Mucosa of rectum (tissue), 2 donors: ENCODE results near the gene DPY19L1.

ENCODE experiments used
- H3K27ac ChIP-seq, 2 donors: one replicate each; pipeline ENCODE4 v1.7.0; 2013; ENCODE audit warnings: inconsistent platforms in 2 of 2, low read depth in 2 of 2, low read length in 2 of 2
- H3K27me3 ChIP-seq, 2 donors: one replicate each; pipeline ENCODE4 v1.7.0; 2013; ENCODE audit warnings: low read length in 2 of 2; ENCODE audit not compliant: control insufficient read depth in 2 of 2, insufficient read depth in 2 of 2
- H3K36me3 ChIP-seq, 2 donors: one replicate each; pipeline ENCODE4 v1.7.0; 2013; ENCODE audit warnings: low read length in 2 of 2; ENCODE audit not compliant: control insufficient read depth in 2 of 2, insufficient read depth in 2 of 2
- H3K4me1 ChIP-seq, 2 donors: one replicate each; pipeline ENCODE4 v1.7.0; 2013; ENCODE audit warnings: low read length in 2 of 2, mild to moderate bottlenecking in 1 of 2; ENCODE audit not compliant: control insufficient read depth in 2 of 2, insufficient read depth in 2 of 2
- H3K4me3 ChIP-seq, 2 donors: one replicate each; pipeline ENCODE4 v1.7.0; 2013; ENCODE audit warnings: low read length in 2 of 2
- H3K9ac ChIP-seq, 2 donors: one replicate each; pipeline ENCODE4 v1.7.0; 2013; ENCODE audit warnings: low read length in 2 of 2, low read depth in 1 of 2, mild to moderate bottlenecking in 1 of 2
- H3K9me3 ChIP-seq, 2 donors: one replicate each; pipeline ENCODE4 v1.7.0; 2013; ENCODE audit warnings: low read length in 2 of 2; ENCODE audit not compliant: control insufficient read depth in 2 of 2
- donor health status: healthy.
- donor health status: Normal muscosa, but diverticular disease.

Gene DPY19L1

DNA sequence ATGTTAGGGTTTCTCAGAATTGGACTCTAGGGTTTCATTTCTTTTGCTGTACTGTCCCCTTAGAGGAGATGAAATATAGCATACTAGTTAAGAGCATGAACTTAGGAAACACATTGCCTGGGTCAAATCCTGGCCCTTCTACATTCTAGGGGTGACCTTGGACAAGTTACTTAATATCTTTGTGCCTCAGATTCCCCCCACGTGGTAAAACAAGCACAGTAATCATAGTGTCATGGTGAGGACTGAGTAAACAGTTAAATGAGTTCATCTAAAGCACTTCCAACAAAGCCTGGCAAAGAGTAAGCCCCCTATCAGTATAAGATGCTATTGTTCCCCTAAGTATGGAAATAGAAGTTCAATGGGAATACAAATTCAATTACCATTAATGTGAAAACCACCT, 5.1 kb downstream of the DPY19L1 start:
- no peak overlapping the region for H3K4me3 ChIP-seq
- H3K27ac ChIP-seq: no peak overlapping the region
- H3K27me3 ChIP-seq: no peaks in the 10 kb centered on the region
- peaks cover 12 to 16% of the 10 kb centered on the region in 2 donors for H3K4me1 ChIP-seq
- no peak overlapping the region for H3K9ac ChIP-seq
- H3K9me3 ChIP-seq: no peaks in the 10 kb centered on the region
- no peaks in the 10 kb centered on the region for H3K36me3 ChIP-seq

DNA sequence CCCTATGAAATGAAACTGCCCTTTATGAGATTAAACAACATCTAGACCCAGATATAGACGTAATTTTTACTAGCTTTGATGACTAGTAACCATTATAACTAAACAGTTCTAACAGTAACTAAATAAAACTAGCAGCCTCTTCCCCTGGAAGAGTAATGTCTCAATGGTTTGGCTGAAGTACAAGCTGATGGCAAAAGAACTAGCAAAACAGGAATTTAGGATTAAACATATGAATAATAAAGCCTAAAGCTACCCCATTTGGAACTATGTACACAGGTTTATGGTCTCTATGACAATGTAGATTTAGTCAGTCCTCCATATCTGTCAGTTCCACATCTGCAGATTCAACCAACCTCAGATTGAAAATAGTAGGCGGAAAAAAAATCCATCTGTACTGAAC, 6.4 kb downstream of the DPY19L1 start:
- H3K27me3 ChIP-seq: no peaks in the 10 kb centered on the region
- H3K9me3 ChIP-seq: no peaks in the 10 kb centered on the region
- no peak overlapping the region for H3K9ac ChIP-seq
- no peaks in the 10 kb centered on the region for H3K36me3 ChIP-seq
- H3K4me3 ChIP-seq: no peak overlapping the region
- no peak overlapping the region for H3K27ac ChIP-seq
- peaks cover 5 to 11% of the 10 kb centered on the region in 2 donors for H3K4me1 ChIP-seq

DNA sequence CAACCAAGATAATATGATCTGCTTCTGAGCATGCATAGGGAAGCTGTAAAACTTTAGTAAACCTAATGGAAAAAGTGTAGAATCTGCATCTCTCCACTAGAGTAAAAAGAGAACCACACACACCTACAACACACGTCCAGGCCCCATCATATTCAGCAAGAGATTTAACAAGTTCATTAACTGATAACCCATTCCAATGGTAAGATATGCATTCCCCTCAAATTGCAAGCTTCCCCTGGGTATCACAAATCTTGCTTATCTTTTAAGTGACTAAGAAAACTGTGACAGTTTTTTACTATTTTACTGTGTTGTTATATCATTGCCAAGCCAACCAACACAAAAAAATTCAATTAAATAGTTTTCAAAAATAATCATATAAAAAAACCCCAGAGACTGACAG, 8.0 kb downstream of the DPY19L1 start:
- Histone ChIP-seq H3K9ac (no peak overlapping the region), H3K4me1 (peaks cover 0 to 4% of the 10 kb centered on the region in 2 donors), H3K27me3 (no peaks in the 10 kb centered on the region), H3K4me3 (no peak overlapping the region), H3K36me3 (no peaks in the 10 kb centered on the region), H3K9me3 (no peaks in the 10 kb centered on the region), H3K27ac (no peak overlapping the region)

DNA sequence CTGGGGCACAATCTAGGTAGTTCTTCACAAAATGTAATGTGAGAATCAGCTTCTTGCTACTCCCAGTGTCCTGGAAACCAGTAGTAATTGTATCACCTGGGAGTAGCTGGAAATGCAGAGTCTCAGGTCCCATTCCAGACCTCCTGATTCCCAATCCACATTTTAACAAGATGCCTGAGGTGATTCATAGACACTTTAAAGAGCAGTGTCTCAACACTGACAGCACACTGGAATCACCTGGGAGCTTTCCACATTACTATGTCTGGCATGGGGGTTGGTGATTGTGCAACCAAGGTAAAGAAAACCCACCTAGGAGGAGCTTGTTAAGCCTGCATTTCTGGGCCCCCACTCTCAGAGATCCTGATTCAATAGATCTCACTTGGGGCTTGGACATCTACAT, 11.1 kb downstream of the DPY19L1 start:
- Histone ChIP-seq H3K27ac (no peak overlapping the region), H3K4me1 (no peaks in the 10 kb centered on the region), H3K36me3 (no peaks in the 10 kb centered on the region), H3K4me3 (no peak overlapping the region), H3K27me3 (no peaks in the 10 kb centered on the region), H3K9me3 (no peaks in the 10 kb centered on the region), H3K9ac (no peak overlapping the region)

DNA sequence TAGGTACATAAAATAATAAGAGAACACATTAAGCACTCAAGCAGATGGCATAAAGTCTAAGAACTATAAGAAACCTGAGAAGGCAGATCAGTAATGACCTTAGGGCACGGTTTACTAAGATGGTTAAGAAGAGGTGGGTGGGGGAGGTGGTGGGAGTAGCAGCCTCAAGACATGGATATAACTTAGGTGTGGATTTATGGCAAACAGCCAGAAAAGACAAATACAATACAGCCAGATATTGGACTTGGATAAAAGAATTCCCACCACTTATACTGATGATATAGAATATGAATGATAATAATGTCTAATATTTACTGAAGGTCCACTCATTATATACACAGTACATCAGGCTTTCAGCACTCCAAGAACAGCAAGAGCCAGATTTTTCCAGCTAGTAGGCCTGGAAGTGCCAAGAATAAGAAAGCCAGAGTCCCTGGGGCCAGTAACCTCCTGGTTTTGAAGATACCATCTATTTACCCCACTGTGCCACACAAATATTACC, 11.9 kb downstream of the DPY19L1 start:
- H3K9ac ChIP-seq: no peak overlapping the region
- no peaks in the 10 kb centered on the region for H3K9me3 ChIP-seq
- no peaks in the 10 kb centered on the region for H3K4me1 ChIP-seq
- H3K27me3 ChIP-seq: no peaks in the 10 kb centered on the region
- H3K36me3 ChIP-seq: no peaks in the 10 kb centered on the region
- H3K4me3 ChIP-seq: no peak overlapping the region
- no peak overlapping the region for H3K27ac ChIP-seq

DNA sequence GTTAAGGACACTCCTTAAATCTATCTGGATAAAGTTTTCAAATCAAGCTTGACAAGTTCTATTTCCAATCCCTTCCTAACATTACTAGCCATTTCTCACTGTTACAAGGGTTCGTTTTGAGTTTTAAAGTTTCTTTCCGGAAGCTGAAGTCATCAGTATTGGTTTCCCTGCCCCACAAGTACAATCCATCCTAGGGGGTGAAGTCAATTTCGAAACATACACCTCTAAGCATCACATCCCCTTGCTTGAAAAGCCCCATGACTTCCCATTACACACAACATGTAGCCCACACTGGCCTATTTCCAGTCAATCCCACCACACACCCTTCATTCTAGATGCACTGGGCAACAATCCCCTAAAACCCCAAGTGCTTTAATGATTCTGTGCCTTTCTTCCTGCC, 13.0 kb downstream of the DPY19L1 start:
- Histone ChIP-seq H3K9ac (no peak overlapping the region), H3K27ac (no peak overlapping the region), H3K27me3 (no peaks in the 10 kb centered on the region), H3K36me3 (no peaks in the 10 kb centered on the region), H3K9me3 (no peaks in the 10 kb centered on the region), H3K4me1 (no peaks in the 10 kb centered on the region), H3K4me3 (no peak overlapping the region)

DNA sequence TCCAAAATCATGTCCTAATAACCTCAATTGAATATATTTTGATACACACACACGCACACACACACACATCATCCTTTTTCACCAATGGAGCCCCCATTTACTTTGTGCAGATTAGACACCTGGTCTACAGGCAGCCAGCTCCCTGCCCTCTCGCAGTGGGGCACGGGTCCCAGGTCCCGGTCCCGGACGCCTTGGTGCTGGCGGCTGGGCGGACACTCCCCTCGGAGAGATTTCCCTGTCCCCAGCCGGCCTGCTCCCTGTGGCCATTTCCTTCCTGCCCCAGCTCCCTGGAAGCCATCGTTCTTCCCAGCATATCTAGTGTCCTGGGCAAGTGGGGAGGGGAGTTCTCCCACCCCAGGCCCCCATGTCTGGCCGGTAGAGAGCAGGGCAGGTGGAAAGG, 14.6 kb downstream of the DPY19L1 start:
- Histone ChIP-seq H3K27ac (no peak overlapping the region), H3K27me3 (no peaks in the 10 kb centered on the region), H3K9me3 (no peaks in the 10 kb centered on the region), H3K4me3 (no peak overlapping the region), H3K36me3 (no peaks in the 10 kb centered on the region), H3K9ac (no peak overlapping the region), H3K4me1 (no peaks in the 10 kb centered on the region)

DNA sequence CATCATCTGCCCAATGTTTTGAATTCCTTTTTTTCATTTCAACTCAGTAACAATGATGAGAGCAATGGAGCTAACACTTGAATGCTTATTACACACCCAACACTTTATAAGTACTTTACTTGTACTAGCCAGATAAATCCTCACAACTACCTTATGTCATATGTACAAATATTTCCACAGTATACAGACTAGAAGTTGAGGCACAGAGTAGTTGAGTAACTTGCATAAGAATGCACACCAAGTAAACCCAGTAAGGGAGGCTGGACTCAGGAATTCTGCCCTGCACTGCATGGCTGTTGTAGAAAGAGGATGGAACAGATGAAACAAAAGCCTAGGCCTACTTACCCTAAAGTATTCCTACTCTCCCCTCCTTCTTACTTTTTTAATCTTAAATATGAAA, 15.8 kb downstream of the DPY19L1 start:
- no peaks in the 10 kb centered on the region for H3K4me1 ChIP-seq

DNA sequence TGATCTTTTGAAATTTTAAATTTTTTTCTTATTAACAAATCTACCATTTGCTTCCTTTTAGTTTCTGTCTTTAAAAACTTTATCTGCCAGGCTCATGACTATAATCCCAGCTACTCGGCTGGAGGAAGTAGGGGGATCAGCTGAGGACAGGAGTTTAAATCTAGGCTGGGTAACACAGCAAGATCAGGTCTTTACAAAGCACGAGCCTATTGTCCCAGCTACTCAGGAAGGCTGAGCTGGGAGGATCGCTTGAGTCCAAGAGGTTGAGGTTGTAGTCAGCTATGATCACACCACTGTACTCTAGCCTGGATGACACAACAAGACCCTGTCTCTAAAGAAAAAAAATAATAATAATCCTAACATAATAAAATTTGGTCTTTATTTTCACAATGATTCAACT, 17.5 kb downstream of the DPY19L1 start:
- Histone ChIP-seq H3K4me1 (no peaks in the 10 kb centered on the region), H3K36me3 (peaks cover 0 to 5% of the 10 kb centered on the region in 2 donors), H3K27me3 (no peaks in the 10 kb centered on the region), H3K4me3 (no peak overlapping the region), H3K27ac (no peak overlapping the region), H3K9me3 (no peaks in the 10 kb centered on the region), H3K9ac (no peak overlapping the region)

More for the DNA sequence above, 15.8 kb downstream of the DPY19L1 start:
- Histone ChIP-seq H3K4me3 (no peak overlapping the region), H3K36me3 (peaks cover 0 to 5% of the 10 kb centered on the region in 2 donors), H3K9ac (no peak overlapping the region), H3K9me3 (no peaks in the 10 kb centered on the region), H3K27ac (no peak overlapping the region), H3K27me3 (no peaks in the 10 kb centered on the region)

DNA sequence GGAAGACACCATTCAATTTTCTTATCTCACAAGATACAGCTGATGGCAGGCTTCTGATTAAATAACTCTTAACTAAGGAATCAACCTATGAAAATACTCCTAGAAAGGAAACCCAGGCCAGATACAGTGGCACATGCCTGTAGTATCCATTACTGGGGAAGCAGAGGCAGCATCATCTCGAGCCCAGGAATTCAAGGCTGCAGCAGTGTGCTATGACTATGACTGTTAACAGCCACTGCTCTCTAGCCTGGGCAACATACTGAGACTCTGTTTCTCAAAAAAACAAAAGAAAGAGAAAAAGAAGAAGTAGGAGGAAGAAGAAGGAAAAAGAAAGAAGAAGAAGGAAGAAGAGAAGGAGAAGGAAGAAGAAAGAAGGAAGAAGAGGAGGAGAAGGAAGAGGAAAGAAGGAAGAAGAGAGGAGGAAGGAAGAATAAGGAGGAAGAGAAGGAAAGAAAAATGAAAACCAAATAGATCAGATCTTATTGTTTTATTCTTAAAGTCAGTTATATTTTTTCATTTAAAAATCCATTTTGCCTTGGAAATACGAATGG, 18.0 kb downstream of the DPY19L1 start:
- peaks cover 0 to 5% of the 10 kb centered on the region in 2 donors for H3K36me3 ChIP-seq
- H3K9me3 ChIP-seq: no peaks in the 10 kb centered on the region
- no peak overlapping the region for H3K27ac ChIP-seq
- no peaks in the 10 kb centered on the region for H3K4me1 ChIP-seq
- no peak overlapping the region for H3K9ac ChIP-seq
- H3K27me3 ChIP-seq: no peaks in the 10 kb centered on the region
- H3K4me3 ChIP-seq: no peak overlapping the region
